ENCODE data around the gene UGDH. TPM values are rescaled to one million over a fixed set of nuclear protein-coding genes. Genes with fewer than 3 reads are reported as not detected.

The UGDH gene
- total and polyA plus RNA-seq, 10 of the 15 experiments (the other 5 are each of a cell fraction or from before 2014, with no cell fraction given): 11.1 to 60.3 (median 26.8) TPM

DNA sequence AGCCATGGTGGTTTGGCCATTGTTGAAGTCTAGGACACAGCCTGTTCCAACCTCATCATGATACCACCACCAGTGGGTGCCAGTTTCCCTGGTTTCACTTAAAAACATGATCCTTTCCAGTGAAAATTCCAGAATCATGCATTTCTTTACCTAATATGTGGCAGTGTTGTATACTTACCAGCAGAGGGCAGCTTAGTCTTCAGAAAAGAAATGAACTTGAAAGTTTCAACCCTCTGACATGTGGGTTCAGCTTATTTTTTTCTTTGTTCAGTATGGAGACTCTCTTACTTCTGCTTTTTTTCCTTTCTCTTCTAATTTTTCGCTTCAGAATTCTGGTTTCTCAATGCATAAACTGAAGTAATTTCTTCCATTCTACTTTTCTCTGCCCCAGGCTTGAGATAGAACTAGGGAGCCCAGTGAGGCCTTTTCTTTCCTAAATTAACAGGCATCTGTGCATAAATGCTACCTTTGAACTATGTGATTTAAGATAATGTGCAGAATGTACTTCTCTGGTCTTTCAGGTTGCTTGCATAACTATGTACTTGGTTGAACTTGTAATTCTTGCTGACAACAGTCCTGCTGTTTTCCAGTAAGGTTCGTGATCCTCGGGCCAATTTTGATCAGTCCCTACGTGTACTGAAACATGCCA is 57.7 kb downstream of the UGDH start (continued):
- TF ChIP-seq, protein P1, sequence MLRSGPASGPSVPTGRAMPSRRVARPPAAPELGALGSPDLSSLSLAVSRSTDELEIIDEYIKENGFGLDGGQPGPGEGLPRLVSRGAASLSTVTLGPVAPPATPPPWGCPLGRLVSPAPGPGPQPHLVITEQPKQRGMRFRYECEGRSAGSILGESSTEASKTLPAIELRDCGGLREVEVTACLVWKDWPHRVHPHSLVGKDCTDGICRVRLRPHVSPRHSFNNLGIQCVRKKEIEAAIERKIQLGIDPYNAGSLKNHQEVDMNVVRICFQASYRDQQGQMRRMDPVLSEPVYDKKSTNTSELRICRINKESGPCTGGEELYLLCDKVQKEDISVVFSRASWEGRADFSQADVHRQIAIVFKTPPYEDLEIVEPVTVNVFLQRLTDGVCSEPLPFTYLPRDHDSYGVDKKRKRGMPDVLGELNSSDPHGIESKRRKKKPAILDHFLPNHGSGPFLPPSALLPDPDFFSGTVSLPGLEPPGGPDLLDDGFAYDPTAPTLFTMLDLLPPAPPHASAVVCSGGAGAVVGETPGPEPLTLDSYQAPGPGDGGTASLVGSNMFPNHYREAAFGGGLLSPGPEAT (IDR thresholded peaks at IDR 0.05; ENCODE audit: low read depth): peak; percentile 35; the same call in 1 of the 2 replicates
- TF ChIP-seq ATF7 (IDR thresholded peaks at IDR 0.05; ENCODE audit: low read depth): no peak
- no peak for TF ChIP-seq PBX3 (IDR thresholded peaks at IDR 0.05; ENCODE audit: insufficient replicate concordance, low read depth, low read length)
- TF ChIP-seq FOXK2 (IDR thresholded peaks at IDR 0.05): no peak
- TF ChIP-seq NBN (IDR thresholded peaks at IDR 0.05): peak; percentile 71; the same call in 1 of the 2 replicates
- no peak for TF ChIP-seq ZNF217 (IDR thresholded peaks at IDR 0.05)
- no peak for TF ChIP-seq MEF2B (IDR thresholded peaks at IDR 0.05; ENCODE audit: partially characterized antibody, poor library complexity, severe bottlenecking)
- no peak for TF ChIP-seq SP1 (IDR thresholded peaks at IDR 0.05; ENCODE audit: low read depth, low read length)
- TF ChIP-seq EZH2 (IDR thresholded peaks at IDR 0.05; ENCODE audit: borderline replicate concordance, control insufficient read depth, low read depth, low read length): no peak
- no peak for TF ChIP-seq CHD1 (IDR thresholded peaks at IDR 0.05; ENCODE audit: low read depth, low read length)
- TF ChIP-seq, protein P2, sequence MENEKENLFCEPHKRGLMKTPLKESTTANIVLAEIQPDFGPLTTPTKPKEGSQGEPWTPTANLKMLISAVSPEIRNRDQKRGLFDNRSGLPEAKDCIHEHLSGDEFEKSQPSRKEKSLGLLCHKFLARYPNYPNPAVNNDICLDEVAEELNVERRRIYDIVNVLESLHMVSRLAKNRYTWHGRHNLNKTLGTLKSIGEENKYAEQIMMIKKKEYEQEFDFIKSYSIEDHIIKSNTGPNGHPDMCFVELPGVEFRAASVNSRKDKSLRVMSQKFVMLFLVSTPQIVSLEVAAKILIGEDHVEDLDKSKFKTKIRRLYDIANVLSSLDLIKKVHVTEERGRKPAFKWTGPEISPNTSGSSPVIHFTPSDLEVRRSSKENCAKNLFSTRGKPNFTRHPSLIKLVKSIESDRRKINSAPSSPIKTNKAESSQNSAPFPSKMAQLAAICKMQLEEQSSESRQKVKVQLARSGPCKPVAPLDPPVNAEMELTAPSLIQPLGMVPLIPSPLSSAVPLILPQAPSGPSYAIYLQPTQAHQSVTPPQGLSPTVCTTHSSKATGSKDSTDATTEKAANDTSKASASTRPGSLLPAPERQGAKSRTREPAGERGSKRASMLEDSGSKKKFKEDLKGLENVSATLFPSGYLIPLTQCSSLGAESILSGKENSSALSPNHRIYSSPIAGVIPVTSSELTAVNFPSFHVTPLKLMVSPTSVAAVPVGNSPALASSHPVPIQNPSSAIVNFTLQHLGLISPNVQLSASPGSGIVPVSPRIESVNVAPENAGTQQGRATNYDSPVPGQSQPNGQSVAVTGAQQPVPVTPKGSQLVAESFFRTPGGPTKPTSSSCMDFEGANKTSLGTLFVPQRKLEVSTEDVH (IDR thresholded peaks at IDR 0.05; ENCODE audit: low read depth, partially characterized antibody): no peak
- TF ChIP-seq RB1 (IDR thresholded peaks at IDR 0.05; ENCODE audit: borderline replicate concordance): no peak
- TF ChIP-seq ASH2L (IDR thresholded peaks at IDR 0.05; ENCODE audit: borderline replicate concordance, low read depth): no peak
- TF ChIP-seq YY1 (IDR thresholded peaks at IDR 0.05; ENCODE audit: low read depth, low read length): peak; percentile 13; the same call in 1 of the 2 replicates
- TF ChIP-seq ELK1 (IDR thresholded peaks at IDR 0.05; ENCODE audit: low read depth, low read length): no peak
- no peak for TF ChIP-seq GABPA (IDR thresholded peaks at IDR 0.05; ENCODE audit: low read depth)
- TF ChIP-seq, protein P3, sequence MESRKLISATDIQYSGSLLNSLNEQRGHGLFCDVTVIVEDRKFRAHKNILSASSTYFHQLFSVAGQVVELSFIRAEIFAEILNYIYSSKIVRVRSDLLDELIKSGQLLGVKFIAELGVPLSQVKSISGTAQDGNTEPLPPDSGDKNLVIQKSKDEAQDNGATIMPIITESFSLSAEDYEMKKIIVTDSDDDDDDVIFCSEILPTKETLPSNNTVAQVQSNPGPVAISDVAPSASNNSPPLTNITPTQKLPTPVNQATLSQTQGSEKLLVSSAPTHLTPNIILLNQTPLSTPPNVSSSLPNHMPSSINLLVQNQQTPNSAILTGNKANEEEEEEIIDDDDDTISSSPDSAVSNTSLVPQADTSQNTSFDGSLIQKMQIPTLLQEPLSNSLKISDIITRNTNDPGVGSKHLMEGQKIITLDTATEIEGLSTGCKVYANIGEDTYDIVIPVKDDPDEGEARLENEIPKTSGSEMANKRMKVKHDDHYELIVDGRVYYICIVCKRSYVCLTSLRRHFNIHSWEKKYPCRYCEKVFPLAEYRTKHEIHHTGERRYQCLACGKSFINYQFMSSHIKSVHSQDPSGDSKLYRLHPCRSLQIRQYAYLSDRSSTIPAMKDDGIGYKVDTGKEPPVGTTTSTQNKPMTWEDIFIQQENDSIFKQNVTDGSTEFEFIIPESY (IDR thresholded peaks at IDR 0.05): no peak
- no peak for TF ChIP-seq MLLT1 (IDR thresholded peaks at IDR 0.05)
- no peak for TF ChIP-seq ESRRA (IDR thresholded peaks at IDR 0.05; ENCODE audit: low read length)

Data from GM12878 (cell line).